LNCaP clone FGC (cell line): ENCODE data around the gene GSAP.

Experiments used
- DNase-seq: peaks from one replicate; pipeline ENCODE4 v3.0.0-alpha.2; 2011; ENCODE audit warnings: low read depth
- H3K4me3 ChIP-seq: 2 replicates; pipeline ENCODE4 v1.5.1; 2011; ENCODE audit warnings: mild to moderate bottlenecking, low read depth, low read length, control low read depth
- CTCF ChIP-seq: IDR thresholded peaks from 2 replicates; pipeline ENCODE4 v1.5.1; 2012; ENCODE audit warnings: mild to moderate bottlenecking; ENCODE audit not compliant: control insufficient read depth, insufficient read depth; ENCODE audit errors: extremely low read depth

The GSAP gene

DNA sequence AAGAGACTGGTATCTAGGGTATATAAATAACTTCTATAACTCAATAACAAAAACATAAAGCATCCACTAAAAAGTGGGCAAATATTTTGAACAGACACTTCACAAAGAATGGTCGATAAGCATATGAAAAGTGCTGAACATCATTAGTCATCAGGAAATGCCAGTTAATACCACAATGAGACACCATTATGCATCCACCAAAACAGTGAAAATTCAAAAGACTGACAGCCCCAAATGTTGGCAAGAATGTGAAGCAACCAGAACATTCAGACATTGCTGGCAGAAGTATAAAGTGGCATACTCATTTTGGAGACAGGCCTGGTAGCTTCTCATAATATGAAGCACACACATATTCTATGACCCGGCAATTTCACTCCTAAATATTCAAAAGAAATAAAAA, 26.5 kb upstream of the GSAP start:
- no peak overlapping the region for H3K4me3 ChIP-seq
- TF ChIP-seq CTCF, result no peak
- no peak for DNase-seq

- TF ChIP-seq CTCF, result no peak
- H3K4me3 ChIP-seq, result no peak overlapping the region
- no peak for DNase-seq
Observed at GRCh38 chr7:77441046-77441445, 24.9 kb upstream of the GSAP start.

DNA sequence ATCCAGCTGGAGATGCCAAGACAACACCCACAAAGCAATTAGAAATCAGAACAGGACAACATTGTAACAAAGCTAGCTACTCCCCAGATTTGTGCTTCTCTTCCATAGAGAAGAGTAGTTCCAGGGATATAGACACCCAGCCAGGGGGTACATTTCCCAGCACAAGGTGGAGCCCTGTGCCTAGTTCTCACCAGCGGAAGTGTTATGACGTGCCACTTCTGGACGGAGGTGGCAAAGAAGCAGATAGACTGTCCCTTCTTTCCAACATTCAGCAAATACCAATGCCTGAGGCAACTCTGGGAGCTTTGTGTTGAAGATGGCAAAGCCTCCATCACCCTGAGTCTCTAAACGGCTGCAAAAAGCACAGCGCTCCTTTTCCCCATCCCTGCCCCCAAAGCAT, 23.4 kb upstream of the GSAP start:
- no peak for DNase-seq
- H3K4me3 ChIP-seq, result no peak overlapping the region
- TF ChIP-seq CTCF, result peak; percentile 66

DNA sequence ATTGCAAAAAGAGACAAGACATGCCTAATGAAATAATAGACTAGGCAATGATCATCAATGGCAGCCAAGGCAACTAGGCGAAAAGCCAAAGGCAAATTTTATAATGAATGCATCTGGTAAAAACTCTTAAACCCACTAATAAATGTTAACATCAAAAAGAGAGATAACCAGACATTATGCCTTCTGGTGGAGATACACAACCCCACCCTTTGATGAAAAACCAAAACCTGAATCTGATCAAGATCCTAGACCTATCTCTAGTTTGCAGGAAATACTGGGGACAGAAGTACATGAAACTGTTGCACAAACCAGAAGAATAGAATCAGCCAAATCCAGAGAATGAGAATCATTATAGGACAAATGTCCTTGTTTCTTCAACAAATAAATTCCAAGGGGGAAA, 22.0 kb upstream of the GSAP start:
- DNase-seq, result no peak
- no peak for TF ChIP-seq CTCF

DNA sequence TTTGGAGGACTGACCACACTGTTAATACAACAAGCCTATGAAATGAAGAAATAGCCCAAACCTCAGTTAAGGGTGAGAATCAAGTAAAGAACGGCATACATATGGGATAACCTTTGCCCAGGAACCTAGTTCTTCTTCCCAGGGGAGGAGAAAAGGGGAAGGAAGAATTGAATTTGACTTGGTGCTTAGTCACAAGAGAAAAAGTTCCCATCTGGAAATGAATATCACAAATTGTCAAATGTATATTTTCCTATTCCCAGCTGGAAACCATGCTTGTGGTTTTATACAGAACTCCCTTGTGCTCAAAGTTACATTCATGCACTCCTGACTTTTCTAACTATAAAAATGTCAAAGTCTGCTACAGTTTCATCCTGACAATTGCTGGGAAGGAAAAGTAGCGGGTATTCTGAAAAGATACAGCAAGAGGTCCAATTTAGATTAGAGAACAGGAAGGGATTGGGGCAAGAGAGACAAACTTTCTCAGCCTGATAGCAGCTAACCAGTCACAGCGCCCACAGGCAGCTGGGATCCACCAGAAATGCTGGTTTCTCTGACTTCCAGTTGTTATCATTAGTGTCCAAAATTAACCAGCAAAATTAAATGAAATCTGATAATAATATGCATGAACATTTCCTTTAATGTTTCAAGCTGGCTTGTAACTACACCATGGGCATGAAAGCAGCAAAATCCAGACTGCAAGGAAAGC, 18.6 kb upstream of the GSAP start:
- no peak overlapping the region for H3K4me3 ChIP-seq
- TF ChIP-seq CTCF, result no peak
- DNase-seq, result no peak

More for the DNA sequence above, 22.0 kb upstream of the GSAP start:
- no peak overlapping the region for H3K4me3 ChIP-seq

- TF ChIP-seq CTCF, result no peak
- DNase-seq, result no peak
- H3K4me3 ChIP-seq, result no peak overlapping the region
Observed at GRCh38 chr7:77433901-77434300, 17.8 kb upstream of the GSAP start.

GRCh38 chr7:77430927-77431326, 14.8 kb upstream of the GSAP start:
- H3K4me3 ChIP-seq, result no peak overlapping the region
- TF ChIP-seq CTCF, result no peak
- DNase-seq, result no peak
